ENCODE data around the gene SDF2. TPM values are rescaled to one million over a fixed set of nuclear protein-coding genes. Genes with fewer than 3 reads are reported as not detected.

SDF2 gene
- total RNA-seq, 1 donor from 2014 or later: 63.9 TPM

- DNase-seq (ENCODE audit: extremely low spot score, unreplicated experiment): no peak
- H3K9me3 Mint-ChIP-seq: no peaks in the 10 kb centered on the region
- no peak overlapping the region for H3K4me3 Mint-ChIP-seq
- H3K27me3 Mint-ChIP-seq: no peaks in the 10 kb centered on the region
- H3K36me3 Mint-ChIP-seq: peaks cover 37% of the 10 kb centered on the region
- TF ChIP-seq CTCF (conservative IDR thresholded peaks at IDR 0.05): no peak
- H3K27ac Mint-ChIP-seq: no peak overlapping the region
- H3K4me1 Mint-ChIP-seq (ENCODE audit: unreplicated experiment): no peaks in the 10 kb centered on the region
Observed at GRCh38 chr17:28689011-28689410, 27.3 kb upstream of the SDF2 start.

- Mint-ChIP-seq H3K4me3 (no peak overlapping the region), H3K27ac (no peak overlapping the region), H3K36me3 (peaks cover 33% of the 10 kb centered on the region), H3K27me3 (no peaks in the 10 kb centered on the region), H3K9me3 (no peaks in the 10 kb centered on the region), H3K4me1 (ENCODE audit: unreplicated experiment) (no peaks in the 10 kb centered on the region)
- no peak for TF ChIP-seq CTCF (conservative IDR thresholded peaks at IDR 0.05)
- DNase-seq (ENCODE audit: extremely low spot score, unreplicated experiment): no peak
Observed at GRCh38 chr17:28688481-28688880, 26.8 kb upstream of the SDF2 start.

- H3K27me3 Mint-ChIP-seq: no peaks in the 10 kb centered on the region
- no peak overlapping the region for H3K4me3 Mint-ChIP-seq
- H3K27ac Mint-ChIP-seq: no peak overlapping the region
- H3K36me3 Mint-ChIP-seq: peaks cover 33% of the 10 kb centered on the region
- DNase-seq (ENCODE audit: extremely low spot score, unreplicated experiment): no peak
- no peak for TF ChIP-seq CTCF (conservative IDR thresholded peaks at IDR 0.05)
- H3K9me3 Mint-ChIP-seq: no peaks in the 10 kb centered on the region
- no peaks in the 10 kb centered on the region for H3K4me1 Mint-ChIP-seq (ENCODE audit: unreplicated experiment)
Observed at GRCh38 chr17:28686296-28686695, 24.6 kb upstream of the SDF2 start.

- Mint-ChIP-seq H3K27me3 (no peaks in the 10 kb centered on the region), H3K36me3 (peaks cover 30% of the 10 kb centered on the region), H3K27ac (no peak overlapping the region), H3K9me3 (no peaks in the 10 kb centered on the region), H3K4me1 (ENCODE audit: unreplicated experiment) (no peaks in the 10 kb centered on the region), H3K4me3 (no peak overlapping the region)
- DNase-seq (ENCODE audit: extremely low spot score, unreplicated experiment): no peak
- TF ChIP-seq CTCF (conservative IDR thresholded peaks at IDR 0.05): no peak
Observed at GRCh38 chr17:28685366-28685765, 23.7 kb upstream of the SDF2 start.

- no peak for DNase-seq (ENCODE audit: extremely low spot score, unreplicated experiment)
- Mint-ChIP-seq H3K4me1 (ENCODE audit: unreplicated experiment) (no peaks in the 10 kb centered on the region), H3K27ac (no peak overlapping the region), H3K4me3 (no peak overlapping the region), H3K36me3 (peaks cover 30% of the 10 kb centered on the region), H3K9me3 (no peaks in the 10 kb centered on the region), H3K27me3 (no peaks in the 10 kb centered on the region)
- no peak for TF ChIP-seq CTCF (conservative IDR thresholded peaks at IDR 0.05)
Observed at GRCh38 chr17:28684963-28685362, 23.3 kb upstream of the SDF2 start.

GRCh38 chr17:28682655-28683054 lies 20.9 kb upstream of the SDF2 start:
- no peak overlapping the region for H3K4me3 Mint-ChIP-seq
- H3K4me1 Mint-ChIP-seq (ENCODE audit: unreplicated experiment): no peaks in the 10 kb centered on the region
- no peak for DNase-seq (ENCODE audit: extremely low spot score, unreplicated experiment)
- H3K36me3 Mint-ChIP-seq: peaks cover 15% of the 10 kb centered on the region
- H3K9me3 Mint-ChIP-seq: no peaks in the 10 kb centered on the region
- no peak for TF ChIP-seq CTCF (conservative IDR thresholded peaks at IDR 0.05)
- no peaks in the 10 kb centered on the region for H3K27me3 Mint-ChIP-seq
- no peak overlapping the region for H3K27ac Mint-ChIP-seq
